GM21576 (cell line): ENCODE data around the gene VSIG8.

ENCODE experiments used
- ATAC-seq: cut with Tn5 transposase; IDR thresholded peaks from one replicate; pipeline ENCODE4 v1.9.1; 2021; ENCODE audit warnings: mild to moderate bottlenecking, moderate library complexity; ENCODE audit not compliant: unreplicated experiment

Gene VSIG8

GRCh38 chr1:159884296-159884695, 21.8 kb upstream of the VSIG8 start:
- ATAC-seq = no peak

- no peak for ATAC-seq
Observed at GRCh38 chr1:159883134-159883533, 20.7 kb upstream of the VSIG8 start.

GRCh38 chr1:159882527-159882862, 20.0 kb upstream of the VSIG8 start:
- no peak for ATAC-seq

- no peak for ATAC-seq
Observed at GRCh38 chr1:159881622-159882526, 19.4 kb upstream of the VSIG8 start.

GRCh38 chr1:159880430-159880829, 18.0 kb upstream of the VSIG8 start:
- ATAC-seq = no peak

GRCh38 chr1:159879977-159880376, 17.5 kb upstream of the VSIG8 start:
- ATAC-seq = no peak

- ATAC-seq = no peak
Observed at GRCh38 chr1:159879136-159879535, 16.7 kb upstream of the VSIG8 start.

GRCh38 chr1:159877695-159878444, 15.4 kb upstream of the VSIG8 start:
- ATAC-seq = no peak

GRCh38 chr1:159873530-159874143, 11.2 kb upstream of the VSIG8 start:
- no peak for ATAC-seq

- no peak for ATAC-seq
Observed at GRCh38 chr1:159872891-159873290, 10.4 kb upstream of the VSIG8 start.

- no peak for ATAC-seq
Observed at GRCh38 chr1:159870704-159871103, 8.2 kb upstream of the VSIG8 start.

GRCh38 chr1:159869607-159870006, 7.2 kb upstream of the VSIG8 start:
- no peak for ATAC-seq

GRCh38 chr1:159869173-159869572, 6.7 kb upstream of the VSIG8 start:
- no peak for ATAC-seq

GRCh38 chr1:159868766-159869165, 6.3 kb upstream of the VSIG8 start:
- no peak for ATAC-seq

- no peak for ATAC-seq
Observed at GRCh38 chr1:159867664-159868026, 5.2 kb upstream of the VSIG8 start.

- ATAC-seq = no peak
Observed at GRCh38 chr1:159866905-159867663, 4.6 kb upstream of the VSIG8 start.

- no peak for ATAC-seq
Observed at GRCh38 chr1:159866066-159866465, 3.6 kb upstream of the VSIG8 start.

GRCh38 chr1:159864262-159864661, 1.8 kb upstream of the VSIG8 start:
- ATAC-seq = no peak

GRCh38 chr1:159862031-159862430, 426 bp downstream of the VSIG8 start:
- ATAC-seq = no peak

GRCh38 chr1:159861218-159861617, 1.2 kb downstream of the VSIG8 start:
- no peak for ATAC-seq

- no peak for ATAC-seq
Observed at GRCh38 chr1:159860456-159860855, 2.0 kb downstream of the VSIG8 start.
